ENCODE results near the gene MOK. TPM values are rescaled to one million over a fixed set of nuclear protein-coding genes. Genes with fewer than 3 reads are reported as not detected.

The MOK gene
- total RNA-seq, 1 experiment from 2014 or later = 2.0 TPM

GRCh38 chr14:102194856-102195255 is 110.1 kb downstream of the MOK start (continued):
- TF ChIP-seq STAT6 (CRISPR knock-in tag; conservative IDR thresholded peaks at IDR 0.05; ENCODE audit: low read depth) (no peak), ZNF416 (CRISPR knock-in tag; IDR thresholded peaks at IDR 0.05) (no peak), MLX (CRISPR knock-in tag; IDR thresholded peaks at IDR 0.05) (no peak)

- Mint-ChIP-seq H3K9me3 (no peaks in the 10 kb centered on the region), H3K36me3 (peaks cover 11% of the 10 kb centered on the region), H3K4me1 (peaks cover 39% of the 10 kb centered on the region), H3K27ac (peak overlapping the region; percentile 36), H3K4me3 (no peak overlapping the region), H3K27me3 (ENCODE audit: low read depth) (no peaks in the 10 kb centered on the region)
- ATAC-seq = peak; percentile 60
- ChIA-PET CTCF (interaction anchor here (0.6 to 0.7 kb wide), 2 partner anchors 27 to 71 kb away, joined by 3 read pairs; no protein-coding TSS in a partner anchor), POLR2A (interaction anchor here (0.6 kb wide), 1 partner anchor 1005 kb away, joined by 3 read pairs; no protein-coding TSS in a partner anchor)
- DNase-seq (ENCODE audit: low spot score) = no peak
- no peak for TF ChIP-seq KAT7 (CRISPR knock-in tag; IDR thresholded peaks at IDR 0.05; ENCODE audit: borderline replicate concordance)
- no peak for TF ChIP-seq ATF6 (CRISPR knock-in tag; IDR thresholded peaks at IDR 0.05)
- TF ChIP-seq SP1 (CRISPR knock-in tag; conservative IDR thresholded peaks at IDR 0.05) = no peak
- TF ChIP-seq TCF7 (CRISPR knock-in tag; IDR thresholded peaks at IDR 0.05; ENCODE audit: low read depth) = no peak
- TF ChIP-seq GABPB1 (CRISPR knock-in tag; IDR thresholded peaks at IDR 0.05) = no peak
- TF ChIP-seq OVOL2 (CRISPR knock-in tag; IDR thresholded peaks at IDR 0.05; ENCODE audit: borderline replicate concordance) = no peak
- no peak for TF ChIP-seq E2F4 (CRISPR knock-in tag; IDR thresholded peaks at IDR 0.05; ENCODE audit: borderline replicate concordance, low read depth)
- TF ChIP-seq ZBTB21 (CRISPR knock-in tag; IDR thresholded peaks at IDR 0.05; ENCODE audit: borderline replicate concordance) = no peak
- TF ChIP-seq FOXJ3 (CRISPR knock-in tag; IDR thresholded peaks at IDR 0.05; ENCODE audit: borderline replicate concordance) = no peak
- TF ChIP-seq NFE2L1 (CRISPR knock-in tag; IDR thresholded peaks at IDR 0.05) = no peak
- no peak for TF ChIP-seq ZNF512 (CRISPR knock-in tag; IDR thresholded peaks at IDR 0.05; ENCODE audit: borderline replicate concordance)
Observed at GRCh38 chr14:102192840-102193502, 112.0 kb downstream of the MOK start.

- H3K4me1 Mint-ChIP-seq = peaks cover 47% of the 10 kb centered on the region
- CTCF ChIA-PET = no interaction called here
- H3K36me3 Mint-ChIP-seq = no peaks in the 10 kb centered on the region
- no peak for TF ChIP-seq STAT6 (CRISPR knock-in tag; conservative IDR thresholded peaks at IDR 0.05; ENCODE audit: low read depth)
- DNase-seq (ENCODE audit: low spot score) (no peak), ATAC-seq (no peak)
- H3K27ac Mint-ChIP-seq = peak overlapping the region; percentile 64; the same call in 1 of the 2 replicates
- no peaks in the 10 kb centered on the region for H3K9me3 Mint-ChIP-seq
- POLR2A ChIA-PET = no interaction called here
- no peak overlapping the region for H3K4me3 Mint-ChIP-seq
- H3K27me3 Mint-ChIP-seq (ENCODE audit: low read depth) = no peaks in the 10 kb centered on the region
Observed at GRCh38 chr14:102189874-102190273, 115.1 kb downstream of the MOK start.

Measured in WTC11 (cell line).